Gastroesophageal sphincter (tissue), 3 donors: ENCODE measurements around the gene GLI2.

Experiments used
- CTCF ChIP-seq, 4 experiments: fragments of 200-600 bp in 2 of 4; fragments of 450-650 bp in 2 of 4; sonication (generic) in 1 of 4; IDR thresholded peaks; one replicate each; pipeline ENCODE4 v1.5.1; 2017 to 2019; ENCODE audit warnings: antibody characterized with exemption in 4 of 4, mild to moderate bottlenecking in 2 of 4, moderate library complexity in 2 of 4
- POLR2AphosphoS5 ChIP-seq: sonication (generic); formaldehyde crosslinking; IDR thresholded peaks from one replicate; pipeline ENCODE4 v1.6.1; 2017; ENCODE audit warnings: antibody characterized with exemption

- TF ChIP-seq POLR2AphosphoS5 (no peak), CTCF (IDR thresholded peaks at IDR 0.05) (no peak)
Measured at GRCh38 chr2:120740375-120740764, 4.7 kb downstream of the GLI2 start.
